Adrenal gland (tissue), 5 donors: ENCODE measurements around the gene FAM72B.
"Not testable (repeated sequence)": the region's sequence is repeated elsewhere in the genome, so short reads cannot be mapped to it uniquely, and the experiment has no call there.

Experiments used
- CTCF ChIP-seq, 6 experiments: fragments of 450-650 bp in 4 of 6; fragments of 200-600 bp in 2 of 6; sonication (generic) in 1 of 6; IDR thresholded peaks; 1 replicate in 5 of 6; 2 replicates in 1 of 6; pipeline versions ENCODE4 v1.5.1 to v1.8.0; 2016 to 2021; ENCODE audit warnings: antibody characterized with exemption in 6 of 6, mild to moderate bottlenecking in 2 of 6, moderate library complexity in 1 of 6
- POLR2A ChIP-seq, 2 donors: fragments of 450-650 bp; IDR thresholded peaks; one replicate each; pipeline ENCODE4 v1.6.1; 2017; ENCODE audit warnings: antibody characterized with exemption in 2 of 2, mild to moderate bottlenecking in 2 of 2, moderate library complexity in 1 of 2
- donor health status: DM: no; HTN: no; CAD: no.

GRCh38 chr1:121192512-121192911, 8.4 kb upstream of the FAM72B start:
- TF ChIP-seq CTCF, POLR2A (IDR thresholded peaks at IDR 0.05): not testable (repeated sequence)
